Activated CD8-positive, alpha-beta T cell treated with anti-CD3 and anti-CD28 coated beads for 36 hours (primary cell): ENCODE results near the gene RBX1. TPM values are rescaled to one million over a fixed set of nuclear protein-coding genes. Genes with fewer than 3 reads are reported as not detected.

Experiments used
- ATAC-seq: fragments of 200-7000 bp; cut with Tn5 transposase; one replicate; pipeline ENCODE4 v1.10.0; 2021; ENCODE audit warnings: mild to moderate bottlenecking, moderate library complexity
- CTCF ChIA-PET: fragments of 350-600 bp; sonication (Branson Sonifier 250); formaldehyde crosslinking; loops from one replicate; lab custom pipeline; 2021; ENCODE audit warnings: antibody characterized with exemption; lab: Charles Lee
- POLR2A ChIA-PET: fragments of 350-600 bp; sonication (Branson Sonifier 250); formaldehyde crosslinking; loops from one replicate; lab custom pipeline; 2021; ENCODE audit warnings: antibody characterized with exemption; lab: Charles Lee
- DNase-seq: peaks from one replicate; pipeline ENCODE4 v3.0.0-alpha.2; 2020
- H3K27ac Mint-ChIP-seq: one replicate; pipeline ENCODE4 v1.8.0; 2021; ENCODE audit warnings: mild to moderate bottlenecking, mixed read lengths
- H3K27me3 Mint-ChIP-seq: one replicate; pipeline ENCODE4 v1.8.0; 2021; ENCODE audit warnings: mixed read lengths
- H3K36me3 Mint-ChIP-seq: one replicate; pipeline ENCODE4 v1.8.0; 2021; ENCODE audit warnings: low read depth, mixed read lengths
- H3K4me1 Mint-ChIP-seq: one replicate; pipeline ENCODE4 v1.8.0; 2021; ENCODE audit warnings: low read depth, mixed read lengths
- H3K4me3 Mint-ChIP-seq: one replicate; pipeline ENCODE4 v1.8.0; 2021; ENCODE audit warnings: mild to moderate bottlenecking, moderate library complexity, mixed read lengths
- H3K9me3 Mint-ChIP-seq: one replicate; pipeline ENCODE4 v1.8.0; 2021; ENCODE audit warnings: mixed read lengths
- CTCF ChIP-seq: fragments of 200-600 bp; IDR thresholded peaks from one replicate; pipeline ENCODE4 v1.8.0; 2022; ENCODE audit warnings: antibody characterized with exemption, mild to moderate bottlenecking
- intact Hi-C: fragments of 100-400 bp; cut with micrococcal nuclease; formaldehyde crosslinking; loops from one replicate; pipeline ENCODE4 v1.10.0; 2022
- total RNA-seq, 2 experiments: library from RNA; stranded (reverse); gene quantifications; one replicate each; pipeline ENCODE4 v1.2.3, GENCODE V29; 2021

RBX1 gene
- total RNA-seq, 2 experiments from 2014 or later, result 90.4 to 92.8 TPM

DNA sequence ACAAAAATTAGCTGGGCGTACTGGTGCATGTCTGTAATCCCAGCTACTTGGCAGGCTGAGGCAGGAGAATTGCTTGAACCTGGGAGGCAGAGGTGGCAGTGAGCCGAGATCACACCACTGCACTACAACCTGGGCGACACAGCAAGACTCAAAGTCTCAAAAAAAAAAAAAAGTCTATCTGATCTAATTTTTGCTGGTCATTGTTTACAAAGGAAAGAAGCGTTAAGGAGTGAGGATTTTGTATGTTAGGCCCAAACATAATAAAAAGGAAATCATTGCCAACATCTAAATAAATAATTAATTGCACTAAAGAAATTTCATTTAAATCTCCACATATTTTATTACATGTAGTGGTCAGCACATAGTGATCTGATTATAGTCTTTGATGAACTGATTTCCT, 2.9 kb downstream of the RBX1 start:
- H3K27me3 Mint-ChIP-seq, result no peaks in the 10 kb centered on the region
- intact Hi-C loops, result no loop called here
- ATAC-seq (no peak), DNase-seq (no peak)
- H3K4me1 Mint-ChIP-seq, result peaks cover 25% of the 10 kb centered on the region
- H3K27ac Mint-ChIP-seq, result peak overlapping the region; percentile 100
- peaks cover 34% of the 10 kb centered on the region for H3K36me3 Mint-ChIP-seq
- POLR2A ChIA-PET, result interaction anchor here (1.1 to 2.0 kb wide), 2 partner anchors 14 to 40 kb away, joined by 4 to 5 read pairs; no protein-coding TSS in a partner anchor
- H3K4me3 Mint-ChIP-seq, result no peak overlapping the region
- CTCF ChIA-PET, result interaction anchor here (0.9 kb wide), 1 partner anchor 31 kb away, joined by 3 read pairs; no protein-coding TSS in a partner anchor
- TF ChIP-seq CTCF, result no peak
- no peaks in the 10 kb centered on the region for H3K9me3 Mint-ChIP-seq

DNA sequence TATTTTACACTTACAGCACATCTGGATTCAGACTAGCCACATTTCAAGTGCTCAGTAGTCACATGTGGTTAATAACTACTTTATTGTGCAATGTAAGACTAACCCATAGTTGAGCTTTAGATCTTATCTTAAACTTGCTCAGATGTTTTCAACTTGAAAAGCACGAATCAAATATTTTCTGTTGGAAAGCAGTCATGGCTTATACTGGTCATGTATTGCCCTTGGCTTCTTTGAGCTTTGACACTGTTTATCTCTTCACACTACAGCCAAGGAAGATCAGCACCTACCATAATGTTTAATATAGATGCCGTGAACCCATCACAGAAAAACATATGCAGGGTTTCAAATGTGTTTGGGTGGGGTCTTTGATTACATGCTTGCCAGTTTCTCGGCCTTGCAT, 4.4 kb downstream of the RBX1 start:
- DNase-seq (no peak), ATAC-seq (no peak)
- Mint-ChIP-seq H3K27ac (no peak overlapping the region), H3K4me3 (no peak overlapping the region), H3K27me3 (no peaks in the 10 kb centered on the region), H3K36me3 (peaks cover 43% of the 10 kb centered on the region), H3K4me1 (peaks cover 26% of the 10 kb centered on the region), H3K9me3 (no peaks in the 10 kb centered on the region)
- CTCF ChIA-PET, result interaction anchor here (1.0 kb wide), 1 partner anchor 33 kb away, joined by 4 read pairs; no protein-coding TSS in a partner anchor
- POLR2A ChIA-PET, result interaction anchor here (1.0 kb wide), 1 partner anchor 17 kb away, joined by 3 read pairs; no protein-coding TSS in a partner anchor
- intact Hi-C loops, result no loop called here
- no peak for TF ChIP-seq CTCF

GRCh38 chr22:40957601-40958000, 6.4 kb downstream of the RBX1 start:
- DNase-seq (no peak), ATAC-seq (no peak)
- H3K9me3 Mint-ChIP-seq, result no peaks in the 10 kb centered on the region
- ChIA-PET CTCF (interaction anchor here (1.0 to 1.7 kb wide), 2 partner anchors 15 to 280 kb away, joined by 3 to 7 read pairs; no protein-coding TSS in a partner anchor), POLR2A (interaction anchor here (1.0 to 1.3 kb wide), 2 partner anchors 13 to 65 kb away, joined by 3 read pairs; no protein-coding TSS in a partner anchor)
- H3K4me3 Mint-ChIP-seq, result no peak overlapping the region
- no peak overlapping the region for H3K27ac Mint-ChIP-seq
- peaks cover 24% of the 10 kb centered on the region for H3K4me1 Mint-ChIP-seq
- H3K36me3 Mint-ChIP-seq, result peaks cover 45% of the 10 kb centered on the region
- intact Hi-C loops, result no loop called here
- no peaks in the 10 kb centered on the region for H3K27me3 Mint-ChIP-seq
- TF ChIP-seq CTCF, result no peak

- Mint-ChIP-seq H3K27ac (peak overlapping the region; percentile 34), H3K9me3 (no peaks in the 10 kb centered on the region), H3K36me3 (peaks cover 45% of the 10 kb centered on the region), H3K4me3 (no peak overlapping the region), H3K4me1 (peaks cover 23% of the 10 kb centered on the region), H3K27me3 (no peaks in the 10 kb centered on the region)
- DNase-seq (no peak), ATAC-seq (no peak)
- CTCF ChIA-PET, result interaction anchor here (1.0 to 1.7 kb wide), 2 partner anchors 14 to 279 kb away, joined by 3 to 7 read pairs; no protein-coding TSS in a partner anchor
- TF ChIP-seq CTCF, result no peak
- intact Hi-C loops, result no loop called here
- POLR2A ChIA-PET, result interaction anchor here (0.6 kb wide), 1 partner anchor 707 kb away, joined by 4 read pairs; no protein-coding TSS in a partner anchor
Measured at GRCh38 chr22:40958299-40958698, 7.1 kb downstream of the RBX1 start.

GRCh38 chr22:40960145-40960544, 9.0 kb downstream of the RBX1 start:
- peaks cover 9% of the 10 kb centered on the region for H3K4me1 Mint-ChIP-seq
- no peak for ATAC-seq
- ChIA-PET CTCF (interaction anchor here (1.6 kb wide), 1 partner anchor 37 kb away, joined by 7 read pairs; no protein-coding TSS in a partner anchor), POLR2A (interaction anchor here (1.1 to 1.7 kb wide), 2 partner anchors 9 to 30 kb away, joined by 3 to 9 read pairs; partner anchors contain the start of gene RBX1)
- no peaks in the 10 kb centered on the region for H3K27me3 Mint-ChIP-seq
- no peak for DNase-seq
- no peak for TF ChIP-seq CTCF
- H3K27ac Mint-ChIP-seq, result peak overlapping the region; percentile 31
- H3K36me3 Mint-ChIP-seq, result peaks cover 38% of the 10 kb centered on the region
- intact Hi-C loops, result no loop called here
- H3K4me3 Mint-ChIP-seq, result no peak overlapping the region
- no peaks in the 10 kb centered on the region for H3K9me3 Mint-ChIP-seq
